Vagina (tissue), 2 donors: Measurements from ENCODE around the gene COMTD1. TPM values are rescaled to one million over a fixed set of nuclear protein-coding genes. Genes with fewer than 3 reads are reported as not detected.

ENCODE experiments used
- DNase-seq, 2 donors: peaks; one replicate each; pipeline ENCODE4 v3.0.0-alpha.2; 2017; ENCODE audit errors: extremely low spot score in 2 of 2
- H3K27ac ChIP-seq: fragments of 200-600 bp; sonication (generic); one replicate; pipeline ENCODE4 v1.5.1; 2019
- H3K27me3 ChIP-seq: fragments of 200-600 bp; sonication (generic); one replicate; pipeline ENCODE4 v1.5.1; 2019
- H3K36me3 ChIP-seq, 2 donors: fragments of 200-600 bp; sonication (generic); one replicate each; pipeline ENCODE4 v1.5.1; 2017 to 2019
- H3K4me1 ChIP-seq: fragments of 200-600 bp; sonication (generic); one replicate; pipeline ENCODE4 v1.5.1; 2019
- H3K4me3 ChIP-seq, 2 donors: fragments of 200-600 bp; sonication (generic); 1 replicate in 1 of 2; 2 replicates in 1 of 2; pipeline ENCODE4 v1.5.1; 2016 to 2019
- H3K9me3 ChIP-seq: fragments of 200-600 bp; sonication (generic); one replicate; pipeline ENCODE4 v1.5.1; 2019
- CTCF ChIP-seq, 3 experiments: fragments of 450-650 bp in 2 of 3; fragments of 200-600 bp in 1 of 3; sonication (generic) in 1 of 3; IDR thresholded peaks; one replicate each; pipeline ENCODE4 v1.5.1; 2017 to 2019; ENCODE audit warnings: antibody characterized with exemption in 3 of 3, mild to moderate bottlenecking in 2 of 3, moderate library complexity in 2 of 3
- POLR2A ChIP-seq, 2 donors: fragments of 450-650 bp; IDR thresholded peaks; one replicate each; pipeline ENCODE4 v1.6.1; 2017; ENCODE audit warnings: antibody characterized with exemption in 2 of 2, mild to moderate bottlenecking in 2 of 2, moderate library complexity in 2 of 2
- POLR2AphosphoS5 ChIP-seq, 2 donors: sonication (generic); formaldehyde crosslinking; IDR thresholded peaks; one replicate each; pipeline ENCODE4 v1.9.0; 2017; ENCODE audit warnings: antibody characterized with exemption in 2 of 2, mild to moderate bottlenecking in 2 of 2, low read depth in 1 of 2; ENCODE audit not compliant: insufficient read depth in 1 of 2
- intact Hi-C: fragments of 100-400 bp; cut with DNase I; formaldehyde crosslinking; loops from one replicate; pipeline ENCODE4 v1.15.1; 2023
- small RNA-seq: library from RNA; depleted of rRNA; stranded (forward); fragments of <200 nt; gene quantifications from one replicate; pipeline ENCODE3, GENCODE V24; 2016
- total RNA-seq: library from RNA; depleted of rRNA; stranded (reverse); fragments of >200 nt; gene quantifications from one replicate; pipeline ENCODE4 v1.2.3, GENCODE V29; 2016

The COMTD1 gene
- total RNA-seq, 1 donor from 2014 or later = 80.0 TPM

GRCh38 chr10:75186310-75186709, 49.4 kb downstream of the COMTD1 start:
- Histone ChIP-seq H3K27ac (peak overlapping the region; percentile 27), H3K36me3 (no peaks in the 10 kb centered on the region), H3K27me3 (no peaks in the 10 kb centered on the region), H3K4me1 (peaks cover 29% of the 10 kb centered on the region), H3K9me3 (no peaks in the 10 kb centered on the region), H3K4me3 (no peak overlapping the region)
- intact Hi-C loops = no loop called here
- no peak for TF ChIP-seq CTCF (IDR thresholded peaks at IDR 0.05)
- TF ChIP-seq POLR2AphosphoS5 (IDR thresholded peaks at IDR 0.05; ENCODE audit: insufficient read depth in 1 of 2, low read depth in 1 of 2) = no peak
- TF ChIP-seq POLR2A (IDR thresholded peaks at IDR 0.05) = no peak
- no peak for DNase-seq

Small RNA genes lying within 50 kb of the gene (small RNA-seq; reads per million reads assigned to genes)
- not detected for gene HMGA1P5
- not detected for gene RPL39P25

Other genes with a start within 250 kb of the COMTD1 start
- gene SAMD8, start 124.3 kb downstream of the COMTD1 start, total RNA-seq = 42.7 TPM
- gene VDAC2, start 25.2 kb downstream of the COMTD1 start, total RNA-seq = 127 TPM
- 24.6 TPM for gene ZNF503, start 165.8 kb upstream of the COMTD1 start, total RNA-seq
- 22.6 TPM for gene LRMDA, start 195.7 kb upstream of the COMTD1 start, total RNA-seq